Neural cell (in vitro differentiated cells): Measurements from ENCODE around the gene CDH1.

Experiments
- CTCF ChIP-seq: fragments of 450-650 bp; IDR thresholded peaks from 2 replicates; pipeline ENCODE4 v1.5.1; 2014; ENCODE audit warnings: antibody characterized with exemption, mild to moderate bottlenecking, moderate library complexity; ENCODE audit not compliant: poor library complexity, severe bottlenecking
- EZH2 ChIP-seq: fragments of 200-600, 300-800 bp; shearing (Covaris generic), sonication (generic); IDR thresholded peaks from 2 replicates; pipeline ENCODE4 v1.6.1; 2014; ENCODE audit warnings: antibody characterized with exemption, low read length, borderline replicate concordance, mild to moderate bottlenecking; ENCODE audit not compliant: insufficient read depth, poor library complexity, severe bottlenecking
- POLR2AphosphoS5 ChIP-seq: IDR thresholded peaks from 2 replicates; pipeline ENCODE4 v1.6.1; 2012
- RAD21 ChIP-seq: fragments of 450-650 bp; conservative IDR thresholded peaks from 2 replicates; pipeline ENCODE4 v1.6.1; 2014; ENCODE audit warnings: antibody characterized with exemption, mild to moderate bottlenecking, moderate library complexity
- REST ChIP-seq: IDR thresholded peaks from 2 replicates; pipeline ENCODE4 v1.6.1; 2012; ENCODE audit warnings: borderline replicate concordance
- SMC3 ChIP-seq: fragments of 450-650 bp; conservative IDR thresholded peaks from 2 replicates; pipeline ENCODE4 v1.6.1; 2014; ENCODE audit warnings: antibody characterized with exemption, mild to moderate bottlenecking, moderate library complexity; ENCODE audit not compliant: poor library complexity
- TAF1 ChIP-seq: IDR thresholded peaks from 2 replicates; pipeline ENCODE4 v1.6.1; 2012; ENCODE audit warnings: low read depth

- no peak for TF ChIP-seq CTCF
- no peak for TF ChIP-seq RAD21
- TF ChIP-seq REST = no peak
- no peak for TF ChIP-seq TAF1
- TF ChIP-seq POLR2AphosphoS5 = no peak
- no peak for TF ChIP-seq EZH2
- no peak for TF ChIP-seq SMC3
Observed at GRCh38 chr16:68875871-68876270, 138.8 kb downstream of the CDH1 start.
